Upper lobe of left lung (tissue), 6 donors: ENCODE data around the gene MPEG1. TPM values are rescaled to one million over a fixed set of nuclear protein-coding genes. Genes with fewer than 3 reads are reported as not detected.

ENCODE experiments used
- ATAC-seq, 2 donors: fragments of 200-7000 bp; cut with Tn5 transposase; one replicate each; pipeline ENCODE4 v1.9.1; 2022; ENCODE audit warnings: mild to moderate bottlenecking in 2 of 2, moderate library complexity in 2 of 2; ENCODE audit not compliant: low FRiP score in 2 of 2
- DNase-seq, 2 donors: peaks; one replicate each; pipeline ENCODE4 v3.0.0-alpha.2; 2019 to 2020
- H3K27ac ChIP-seq, 4 donors: fragments of 200-600 bp; sonication (generic); one replicate each; pipeline ENCODE4 v1.5.1; 2016 to 2019
- H3K27me3 ChIP-seq, 4 donors: fragments of 200-600 bp; sonication (generic); one replicate each; pipeline ENCODE4 v1.5.1; 2017 to 2019
- H3K36me3 ChIP-seq, 4 donors: fragments of 200-600 bp; sonication (generic); one replicate each; pipeline ENCODE4 v1.5.1; 2016 to 2019
- H3K4me1 ChIP-seq, 4 donors: fragments of 200-600 bp; sonication (generic); one replicate each; pipeline ENCODE4 v1.5.1; 2018 to 2019
- H3K4me3 ChIP-seq, 4 donors: fragments of 200-600 bp; sonication (generic); one replicate each; pipeline ENCODE4 v1.5.1; 2017 to 2019; ENCODE audit warnings: mild to moderate bottlenecking in 2 of 4, moderate library complexity in 1 of 4
- H3K9me3 ChIP-seq, 4 donors: fragments of 200-600 bp; sonication (generic); one replicate each; pipeline ENCODE4 v1.5.1; 2018 to 2019
- EP300 ChIP-seq, 4 donors: sonication (generic); formaldehyde crosslinking; IDR thresholded peaks; one replicate each; pipeline ENCODE4 v1.5.1; 2017; ENCODE audit warnings: antibody characterized with exemption in 4 of 4, control low read depth in 2 of 4
- POLR2A ChIP-seq, 4 donors: fragments of 450-650 bp; IDR thresholded peaks; one replicate each; pipeline ENCODE4 v1.5.1; 2016 to 2017; ENCODE audit warnings: antibody characterized with exemption in 4 of 4, mild to moderate bottlenecking in 2 of 4
- POLR2AphosphoS5 ChIP-seq, 2 donors: sonication (generic); formaldehyde crosslinking; IDR thresholded peaks; one replicate each; pipeline ENCODE4 v1.5.1; 2017; ENCODE audit warnings: antibody characterized with exemption in 2 of 2
- WGBS, 2 donors: methylation state at CpG; one replicate each; pipeline ENCODE4 v1.1.5; 2017 to 2018; 5-methylcytosine and 5-hydroxymethylcytosine counted together
- total RNA-seq, 6 donors: library from RNA; depleted of rRNA in 4 of 6; stranded (reverse); fragments of >200 nt in 4 of 6; gene quantifications; one replicate each; pipeline versions ENCODE4 v1.1.0 to v1.2.1, GENCODE V29; 2016 to 2021
- TF ChIP-seq, protein P1 (sequence below), 6 experiments: fragments of 450-650 bp in 4 of 6; fragments of 200-600 bp in 2 of 6; sonication (generic) in 2 of 6; IDR thresholded peaks; one replicate each; pipeline ENCODE4 v1.5.1; 2016 to 2019; ENCODE audit warnings: antibody characterized with exemption in 6 of 6
- donor health status: DM: no; HTN: no; CAD: no; lungs with moderate emphysema.
- donor health status: DM: no; HTN: yes; CAD: no; lungs with severe emphysema.

MPEG1 gene
- total RNA-seq, 6 donors from 2014 or later, result 5.5 to 59.2 (median 25.1) TPM

DNA sequence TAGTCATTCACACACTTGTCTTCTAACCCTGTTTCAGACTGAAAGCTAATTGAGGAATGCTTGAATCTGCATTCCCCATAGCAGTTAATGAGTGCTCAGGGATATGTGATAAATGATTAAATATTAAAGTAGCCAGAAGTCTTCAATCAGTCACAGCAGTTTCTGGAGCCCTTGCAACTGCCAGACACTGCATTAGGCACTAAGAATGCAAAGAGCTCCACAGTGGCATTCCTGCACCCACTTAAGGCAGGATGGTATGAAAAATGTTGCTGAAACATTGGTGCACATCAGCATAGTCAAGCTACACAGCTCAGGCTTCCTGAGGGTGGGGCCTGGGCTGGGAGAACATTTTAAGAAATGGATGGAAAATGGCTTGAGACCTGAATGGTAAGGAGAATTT, 34.3 kb downstream of the MPEG1 start:
- Histone ChIP-seq H3K9me3 (no peaks in the 10 kb centered on the region), H3K4me1 (peaks cover 24 to 31% (median 25%) of the 10 kb centered on the region in 4 donors), H3K27me3 (no peaks in the 10 kb centered on the region), H3K27ac (peak overlapping the region in 1 of 4 donors; percentile 39), H3K36me3 (peaks cover 0 to 9% (median 0%) of the 10 kb centered on the region in 4 donors), H3K4me3 (no peak overlapping the region)
- TF ChIP-seq, protein P1, sequence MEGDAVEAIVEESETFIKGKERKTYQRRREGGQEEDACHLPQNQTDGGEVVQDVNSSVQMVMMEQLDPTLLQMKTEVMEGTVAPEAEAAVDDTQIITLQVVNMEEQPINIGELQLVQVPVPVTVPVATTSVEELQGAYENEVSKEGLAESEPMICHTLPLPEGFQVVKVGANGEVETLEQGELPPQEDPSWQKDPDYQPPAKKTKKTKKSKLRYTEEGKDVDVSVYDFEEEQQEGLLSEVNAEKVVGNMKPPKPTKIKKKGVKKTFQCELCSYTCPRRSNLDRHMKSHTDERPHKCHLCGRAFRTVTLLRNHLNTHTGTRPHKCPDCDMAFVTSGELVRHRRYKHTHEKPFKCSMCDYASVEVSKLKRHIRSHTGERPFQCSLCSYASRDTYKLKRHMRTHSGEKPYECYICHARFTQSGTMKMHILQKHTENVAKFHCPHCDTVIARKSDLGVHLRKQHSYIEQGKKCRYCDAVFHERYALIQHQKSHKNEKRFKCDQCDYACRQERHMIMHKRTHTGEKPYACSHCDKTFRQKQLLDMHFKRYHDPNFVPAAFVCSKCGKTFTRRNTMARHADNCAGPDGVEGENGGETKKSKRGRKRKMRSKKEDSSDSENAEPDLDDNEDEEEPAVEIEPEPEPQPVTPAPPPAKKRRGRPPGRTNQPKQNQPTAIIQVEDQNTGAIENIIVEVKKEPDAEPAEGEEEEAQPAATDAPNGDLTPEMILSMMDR (IDR thresholded peaks at IDR 0.05), result no peak
- TF ChIP-seq POLR2A (IDR thresholded peaks at IDR 0.05), result no peak
- no peak for TF ChIP-seq EP300 (IDR thresholded peaks at IDR 0.05)
- TF ChIP-seq POLR2AphosphoS5 (IDR thresholded peaks at IDR 0.05), result no peak
- DNase-seq (no peak), ATAC-seq (no peak)

DNA sequence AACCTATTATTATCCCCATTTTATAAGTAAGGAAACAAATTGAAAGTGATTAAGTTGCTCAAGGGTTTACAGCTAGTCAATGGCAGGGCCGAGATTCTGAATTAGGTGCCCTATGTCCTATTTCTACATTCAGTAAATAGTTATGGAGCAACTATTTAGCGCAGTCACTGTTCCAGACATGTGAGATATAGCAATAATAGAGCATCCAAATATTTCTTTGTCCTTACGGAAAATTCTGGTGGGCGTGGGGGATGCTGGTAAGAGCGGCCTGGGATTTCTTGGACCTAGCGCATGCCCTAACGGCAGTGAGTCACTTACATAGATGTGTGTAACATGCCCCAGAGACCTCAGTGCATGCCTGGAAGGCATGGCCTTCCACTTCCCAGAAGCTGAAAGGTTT, 36.4 kb downstream of the MPEG1 start:
- H3K36me3 ChIP-seq, result no peaks in the 10 kb centered on the region
- no peak for ATAC-seq
- 94% methylated on average over 7 of the region's 7 CpGs for WGBS, 2 donors
- TF ChIP-seq POLR2AphosphoS5 (IDR thresholded peaks at IDR 0.05) (peak in 1 of 2 donors; percentile 32), EP300 (IDR thresholded peaks at IDR 0.05) (no peak)
- H3K4me1 ChIP-seq, result peaks cover 32 to 39% (median 35%) of the 10 kb centered on the region in 4 donors
- H3K4me3 ChIP-seq, result no peak overlapping the region
- H3K27ac ChIP-seq, result peak overlapping the region in 2 of 4 donors; percentile 30 to 39
- DNase-seq, result no peak
- H3K9me3 ChIP-seq, result no peaks in the 10 kb centered on the region
- no peaks in the 10 kb centered on the region for H3K27me3 ChIP-seq

DNA sequence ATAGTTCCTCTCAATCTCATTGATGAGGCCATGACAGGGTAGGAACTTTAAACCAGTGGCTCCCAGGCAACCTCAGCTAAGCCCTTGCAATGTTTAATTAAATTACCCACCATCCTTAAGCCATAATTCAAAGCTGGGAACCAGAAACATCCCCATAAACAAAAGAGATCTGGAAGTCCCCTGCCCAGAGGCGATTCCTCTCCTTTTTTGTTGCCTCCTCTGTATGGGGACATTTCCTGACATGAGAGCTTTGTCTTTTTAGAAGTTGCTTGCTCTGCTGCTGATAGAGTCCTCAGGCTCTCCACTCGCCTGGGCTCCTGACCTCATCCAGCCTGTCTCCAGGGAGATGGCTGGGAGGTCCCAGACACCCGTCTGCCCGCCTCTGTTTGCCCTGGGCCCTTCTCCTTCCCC, 37.6 kb downstream of the MPEG1 start:
- ATAC-seq (no peak), DNase-seq (peak in 1 of 2 donors; percentile 80)
- Histone ChIP-seq H3K27ac (peak overlapping the region; percentile 52 to 86 (median 74)), H3K4me1 (peaks cover 32 to 39% (median 35%) of the 10 kb centered on the region in 4 donors), H3K36me3 (no peaks in the 10 kb centered on the region), H3K9me3 (no peaks in the 10 kb centered on the region), H3K4me3 (peak overlapping the region in 1 of 4 donors; percentile 77), H3K27me3 (no peaks in the 10 kb centered on the region)
- no peak for TF ChIP-seq POLR2AphosphoS5 (IDR thresholded peaks at IDR 0.05)
- TF ChIP-seq, protein P1 (IDR thresholded peaks at IDR 0.05), result no peak
- no peak for TF ChIP-seq EP300 (IDR thresholded peaks at IDR 0.05)
- TF ChIP-seq POLR2A (IDR thresholded peaks at IDR 0.05), result no peak
- 46 to 51% methylated on average over 4 of the region's 4 CpGs for WGBS, 2 donors

DNA sequence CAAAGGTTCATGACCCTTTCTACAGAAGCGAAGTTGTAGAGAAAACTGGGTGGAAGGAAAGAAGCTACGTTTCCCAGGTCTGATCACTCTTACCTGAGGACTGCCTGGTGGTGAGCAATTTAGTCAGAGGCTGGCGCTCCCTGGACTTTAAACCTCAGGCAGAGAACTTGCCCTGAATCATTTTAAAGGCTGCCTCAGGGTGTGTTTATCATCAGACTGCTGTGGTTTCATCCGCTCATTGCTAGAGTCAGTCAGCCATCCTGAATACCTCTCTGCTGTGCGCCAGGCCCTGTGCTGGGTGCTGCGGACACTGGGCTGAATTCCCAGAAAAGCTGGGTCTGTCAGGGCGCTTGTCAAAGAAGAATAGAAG, 38.1 kb downstream of the MPEG1 start:
- TF ChIP-seq POLR2A (IDR thresholded peaks at IDR 0.05), result no peak
- no peaks in the 10 kb centered on the region for H3K9me3 ChIP-seq
- H3K27me3 ChIP-seq, result no peaks in the 10 kb centered on the region
- H3K4me3 ChIP-seq, result peak overlapping the region in 1 of 4 donors; percentile 77
- WGBS, 2 donors, result 66 to 85% methylated on average over 7 of the region's 7 CpGs
- DNase-seq, result no peak
- H3K27ac ChIP-seq, result peak overlapping the region; percentile 52 to 86 (median 74)
- no peaks in the 10 kb centered on the region for H3K36me3 ChIP-seq
- H3K4me1 ChIP-seq, result peaks cover 32 to 39% (median 35%) of the 10 kb centered on the region in 4 donors
- no peak for ATAC-seq

DNA sequence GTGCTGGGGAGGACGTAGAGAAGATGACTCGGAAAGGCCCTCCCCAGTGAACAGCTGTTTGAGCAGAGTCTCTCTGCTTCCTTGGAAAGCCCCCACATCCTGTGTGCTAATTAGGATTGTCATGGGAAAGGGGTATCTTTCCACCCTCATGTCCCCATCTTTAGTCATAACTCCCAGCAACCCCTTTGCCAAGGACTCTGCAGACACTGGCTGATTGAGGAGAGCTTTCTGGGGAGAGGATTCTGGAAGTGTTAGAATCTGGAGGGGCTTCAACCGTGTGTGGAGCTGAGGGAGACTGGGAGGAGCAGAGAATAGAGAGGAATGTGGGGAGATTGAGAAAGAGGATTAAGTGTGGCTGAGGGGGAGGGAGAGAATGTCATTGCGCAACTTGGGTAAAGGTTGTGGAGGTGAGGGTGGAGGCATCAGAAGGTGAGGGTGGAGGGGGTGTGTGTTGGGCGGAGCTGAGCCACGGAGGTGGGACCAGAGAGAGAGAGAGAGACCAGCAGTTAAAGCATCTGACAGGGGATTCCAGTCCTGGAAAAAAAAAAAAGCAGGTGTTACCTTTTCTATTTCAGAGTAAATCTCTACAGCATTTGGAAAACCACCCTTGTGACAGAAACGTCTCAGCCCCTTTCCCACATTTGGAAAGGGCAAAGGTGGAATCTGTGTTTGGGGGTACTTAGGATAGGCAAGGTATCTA, 38.6 kb downstream of the MPEG1 start:
- Histone ChIP-seq H3K27ac (peak overlapping the region; percentile 71 to 87 (median 82)), H3K9me3 (no peaks in the 10 kb centered on the region), H3K4me3 (peak overlapping the region in 3 of 4 donors; percentile 77 to 89 (median 86)), H3K27me3 (no peaks in the 10 kb centered on the region), H3K36me3 (no peaks in the 10 kb centered on the region), H3K4me1 (peaks cover 32 to 39% (median 35%) of the 10 kb centered on the region in 4 donors)
- peak in 1 of 4 donors; percentile 70 for TF ChIP-seq EP300 (IDR thresholded peaks at IDR 0.05)
- peak in 2 of 4 donors; percentile 10 to 45 for TF ChIP-seq POLR2A (IDR thresholded peaks at IDR 0.05)
- peak; percentile 23 to 49 for TF ChIP-seq POLR2AphosphoS5 (IDR thresholded peaks at IDR 0.05)
- TF ChIP-seq, protein P1 (IDR thresholded peaks at IDR 0.05), result no peak
- 42 to 52% methylated on average over 7 of the region's 7 CpGs for WGBS, 2 donors
- ATAC-seq (peak; percentile 5 to 81), DNase-seq (peak in 1 of 2 donors; percentile 86)
